ENCODE measurements around the gene USP38. TPM values are rescaled to one million over a fixed set of nuclear protein-coding genes. Genes with fewer than 3 reads are reported as not detected.
"Not testable (repeated sequence)": the region's sequence is repeated elsewhere in the genome, so short reads cannot be mapped to it uniquely, and the experiment has no call there.

The USP38 gene
- total and polyA plus RNA-seq, 3 donors from 2014 or later = 21.2 to 23.8 (median 22.9) TPM

- no peak for DNase-seq
- peak overlapping the region in 1 of 2 donors; percentile 17 for H3K27ac ChIP-seq
- WGBS, 2 donors = 38 to 43% methylated on average over 1 of the region's 1 CpG
- H3K4me3 ChIP-seq = no peak overlapping the region
- H3K27me3 ChIP-seq = no peaks in the 10 kb centered on the region
- H3K9me3 ChIP-seq = no peaks in the 10 kb centered on the region
- H3K4me1 ChIP-seq = no peaks in the 10 kb centered on the region
- intact Hi-C loops (cut with DNase I; ENCODE audit: low total_unique reads) = no loop called here
- H3K36me3 ChIP-seq (ENCODE audit: low read depth, missing control alignments) = no peaks in the 10 kb centered on the region
- TF ChIP-seq CTCF (IDR thresholded peaks at IDR 0.05) (no peak), POLR2A (IDR thresholded peaks at IDR 0.05) (no peak)
Measured at GRCh38 chr4:143224255-143224654, 39.5 kb downstream of the USP38 start.

- WGBS, 2 donors = 82 to 96% methylated on average over 6 of the region's 6 CpGs
- H3K27me3 ChIP-seq = no peaks in the 10 kb centered on the region
- DNase-seq = no peak
- no peaks in the 10 kb centered on the region for H3K36me3 ChIP-seq (ENCODE audit: low read depth, missing control alignments)
- no peaks in the 10 kb centered on the region for H3K4me1 ChIP-seq
- intact Hi-C loops (cut with DNase I; ENCODE audit: low total_unique reads) = no loop called here
- H3K4me3 ChIP-seq = no peak overlapping the region
- no peaks in the 10 kb centered on the region for H3K9me3 ChIP-seq
- TF ChIP-seq POLR2A (IDR thresholded peaks at IDR 0.05) (no peak), CTCF (IDR thresholded peaks at IDR 0.05) (no peak)
- H3K27ac ChIP-seq = no peak overlapping the region
Measured at GRCh38 chr4:143225167-143225566, 40.5 kb downstream of the USP38 start.

GRCh38 chr4:143230683-143231082 is 46.0 kb downstream of the USP38 start:
- intact Hi-C loops (cut with DNase I; ENCODE audit: low total_unique reads) = no loop called here
- DNase-seq = no peak
- no peaks in the 10 kb centered on the region for H3K4me1 ChIP-seq
- H3K27me3 ChIP-seq = no peaks in the 10 kb centered on the region
- H3K4me3 ChIP-seq = no peak overlapping the region
- TF ChIP-seq POLR2A (IDR thresholded peaks at IDR 0.05) (no peak), CTCF (IDR thresholded peaks at IDR 0.05) (no peak)
- H3K27ac ChIP-seq = no peak overlapping the region
- 52 to 56% methylated on average over 3 of the region's 3 CpGs for WGBS, 2 donors
- H3K9me3 ChIP-seq = no peaks in the 10 kb centered on the region
- H3K36me3 ChIP-seq (ENCODE audit: low read depth, missing control alignments) = no peaks in the 10 kb centered on the region

GRCh38 chr4:143232277-143232676 is 47.6 kb downstream of the USP38 start:
- intact Hi-C loops (cut with DNase I; ENCODE audit: low total_unique reads) = no loop called here
- no peak for DNase-seq
- Histone ChIP-seq H3K9me3 (no peaks in the 10 kb centered on the region), H3K4me1 (no peaks in the 10 kb centered on the region), H3K4me3 (no peak overlapping the region), H3K36me3 (ENCODE audit: low read depth, missing control alignments) (no peaks in the 10 kb centered on the region), H3K27me3 (no peaks in the 10 kb centered on the region), H3K27ac (no peak overlapping the region)
- TF ChIP-seq POLR2A (IDR thresholded peaks at IDR 0.05) = no peak
- no peak for TF ChIP-seq CTCF (IDR thresholded peaks at IDR 0.05)
- 71 to 76% methylated on average over 2 of the region's 2 CpGs for WGBS, 2 donors

GRCh38 chr4:143234153-143234552 is 49.4 kb downstream of the USP38 start:
- DNase-seq = no peak
- Histone ChIP-seq H3K27ac (no peak overlapping the region), H3K36me3 (ENCODE audit: low read depth, missing control alignments) (no peaks in the 10 kb centered on the region), H3K27me3 (no peaks in the 10 kb centered on the region), H3K4me1 (no peaks in the 10 kb centered on the region), H3K4me3 (no peak overlapping the region), H3K9me3 (no peaks in the 10 kb centered on the region)
- intact Hi-C loops (cut with DNase I; ENCODE audit: low total_unique reads) = no loop called here
- no peak for TF ChIP-seq POLR2A (IDR thresholded peaks at IDR 0.05)
- TF ChIP-seq CTCF (IDR thresholded peaks at IDR 0.05) = no peak
- WGBS, 2 donors = 88 to 94% methylated on average over 1 of the region's 1 CpG

- H3K27ac ChIP-seq; H3K4me3 ChIP-seq; DNase-seq; H3K4me1 ChIP-seq; H3K9me3 ChIP-seq; intact Hi-C loops (cut with DNase I; ENCODE audit: low total_unique reads); H3K36me3 ChIP-seq (ENCODE audit: low read depth, missing control alignments); H3K27me3 ChIP-seq: not testable (repeated sequence)
- WGBS, 2 donors = 96% methylated on average over 11 of the region's 11 CpGs
Measured at GRCh38 chr4:143237195-143237594, 52.5 kb downstream of the USP38 start.
